GM18951 (cell line): ENCODE measurements around the gene CHIT1.

ENCODE experiments used
- POLR2A ChIP-seq: IDR thresholded peaks from 4 replicates; pipeline ENCODE4 v1.6.1; 2011; ENCODE audit warnings: mild to moderate bottlenecking; ENCODE audit not compliant: insufficient read length, insufficient read depth; ENCODE audit errors: extremely low read depth
- in situ Hi-C: fragments of 300-500 bp; cut with MboI; formaldehyde crosslinking; loops from one replicate; pipeline ENCODE4 v1.12.0; 2022; ENCODE audit warnings: low sequenced_read_pairs, mixed read lengths, inconsistent platforms; ENCODE audit not compliant: unreplicated experiment

The CHIT1 gene

DNA sequence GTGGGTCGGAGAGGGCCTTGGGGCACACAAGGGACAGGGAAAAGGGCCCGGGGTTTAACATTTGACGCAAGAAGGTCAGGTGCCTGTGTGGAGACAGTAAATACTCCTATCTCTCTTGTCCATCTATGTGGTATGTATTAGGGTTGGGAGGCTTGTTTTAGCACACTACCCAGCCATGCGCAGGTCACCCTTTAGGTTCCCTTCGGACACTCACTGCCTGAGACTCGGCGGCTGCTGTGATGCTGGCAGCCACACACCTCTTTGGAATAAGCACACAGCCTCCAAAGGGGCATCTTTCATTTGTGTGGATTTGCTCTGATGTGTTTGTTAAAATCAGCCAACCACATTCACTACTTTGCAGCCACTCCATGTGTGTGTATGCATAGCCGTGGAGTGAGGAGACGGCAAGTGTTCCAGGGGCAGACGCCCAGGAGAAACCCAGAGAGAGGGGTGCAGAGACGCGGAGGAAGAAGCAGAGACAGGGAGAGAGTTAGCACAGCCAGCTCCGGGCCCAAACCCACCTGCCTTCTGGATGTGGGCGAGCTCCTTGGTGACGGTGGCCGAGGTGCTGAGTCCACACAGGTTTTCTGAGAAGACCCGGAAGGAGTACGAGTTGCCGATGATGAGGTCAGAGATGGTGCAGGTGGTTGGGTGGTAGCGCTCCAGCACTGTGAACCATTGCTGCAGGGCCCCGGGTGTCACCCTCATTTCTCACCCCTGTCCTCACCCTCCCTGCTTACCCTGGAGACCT lies 59.5 kb downstream of the CHIT1 start:
- in situ Hi-C loops = loop anchor here (5.0 kb wide), 1 partner anchor 47 kb away; no protein-coding TSS in a partner anchor
- no peak for TF ChIP-seq POLR2A

DNA sequence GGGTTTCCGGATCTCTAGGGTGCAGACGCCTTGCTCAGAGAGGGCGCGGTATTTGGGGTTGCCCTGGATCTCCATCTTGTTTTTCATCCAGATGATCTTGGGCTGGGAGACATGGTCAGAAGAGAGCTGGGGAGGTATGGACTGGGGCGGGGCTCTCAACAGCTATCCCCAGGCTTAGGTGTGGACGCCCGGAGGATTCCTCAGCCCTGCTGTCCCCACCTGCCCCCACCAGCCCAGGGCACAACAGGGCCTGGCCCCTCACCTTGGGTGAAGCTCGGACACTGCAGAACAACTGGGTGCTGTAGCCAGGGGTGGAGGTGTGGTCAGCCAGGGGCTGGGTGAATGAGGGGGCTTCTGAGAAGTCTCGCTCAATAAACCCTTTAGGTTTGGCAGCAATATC lies 60.5 kb downstream of the CHIT1 start:
- in situ Hi-C loops = no loop called here
- TF ChIP-seq POLR2A = no peak

DNA sequence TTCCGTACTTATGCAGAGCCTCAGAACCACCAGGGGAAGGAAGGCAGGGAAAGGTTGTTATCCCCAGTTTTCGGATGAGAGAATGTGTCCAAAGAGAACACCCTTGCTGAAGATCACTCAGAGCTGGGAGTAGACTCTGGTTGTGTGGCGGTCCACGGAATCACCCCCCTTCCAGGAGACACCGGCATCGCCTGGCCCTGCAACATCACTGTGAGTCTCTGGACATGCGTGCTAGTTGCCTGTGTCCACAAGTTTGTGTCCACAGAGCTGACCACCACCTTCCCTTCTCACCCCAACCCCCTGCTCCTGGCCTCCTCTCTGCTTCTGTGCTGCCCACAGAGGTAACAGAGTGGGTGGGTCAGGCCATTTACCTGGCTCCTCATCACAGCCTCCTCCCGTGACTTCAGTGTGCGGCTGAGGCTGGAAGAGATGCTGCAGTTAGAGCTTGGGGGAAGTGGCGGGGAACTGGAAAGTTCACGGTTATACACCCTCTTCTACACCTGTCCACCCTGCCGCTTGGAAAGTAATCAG lies 61.2 kb downstream of the CHIT1 start:
- no peak for TF ChIP-seq POLR2A
- in situ Hi-C loops = no loop called here

DNA sequence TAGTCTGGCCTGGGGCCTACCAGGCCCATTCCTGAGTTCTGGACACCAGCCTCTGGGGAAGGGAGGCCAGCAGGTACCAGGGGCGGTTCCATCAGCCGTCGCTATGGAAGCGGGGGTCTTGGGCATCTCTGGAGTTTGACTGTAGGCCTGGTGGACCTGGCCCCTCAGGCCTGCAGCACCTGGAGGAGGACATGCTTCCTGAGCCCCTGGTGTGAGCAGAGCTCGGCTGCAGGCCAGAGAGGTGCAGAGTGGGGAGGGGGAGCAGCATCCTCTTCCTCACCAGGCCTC lies 61.6 kb downstream of the CHIT1 start:
- TF ChIP-seq POLR2A = no peak
- in situ Hi-C loops = no loop called here

DNA sequence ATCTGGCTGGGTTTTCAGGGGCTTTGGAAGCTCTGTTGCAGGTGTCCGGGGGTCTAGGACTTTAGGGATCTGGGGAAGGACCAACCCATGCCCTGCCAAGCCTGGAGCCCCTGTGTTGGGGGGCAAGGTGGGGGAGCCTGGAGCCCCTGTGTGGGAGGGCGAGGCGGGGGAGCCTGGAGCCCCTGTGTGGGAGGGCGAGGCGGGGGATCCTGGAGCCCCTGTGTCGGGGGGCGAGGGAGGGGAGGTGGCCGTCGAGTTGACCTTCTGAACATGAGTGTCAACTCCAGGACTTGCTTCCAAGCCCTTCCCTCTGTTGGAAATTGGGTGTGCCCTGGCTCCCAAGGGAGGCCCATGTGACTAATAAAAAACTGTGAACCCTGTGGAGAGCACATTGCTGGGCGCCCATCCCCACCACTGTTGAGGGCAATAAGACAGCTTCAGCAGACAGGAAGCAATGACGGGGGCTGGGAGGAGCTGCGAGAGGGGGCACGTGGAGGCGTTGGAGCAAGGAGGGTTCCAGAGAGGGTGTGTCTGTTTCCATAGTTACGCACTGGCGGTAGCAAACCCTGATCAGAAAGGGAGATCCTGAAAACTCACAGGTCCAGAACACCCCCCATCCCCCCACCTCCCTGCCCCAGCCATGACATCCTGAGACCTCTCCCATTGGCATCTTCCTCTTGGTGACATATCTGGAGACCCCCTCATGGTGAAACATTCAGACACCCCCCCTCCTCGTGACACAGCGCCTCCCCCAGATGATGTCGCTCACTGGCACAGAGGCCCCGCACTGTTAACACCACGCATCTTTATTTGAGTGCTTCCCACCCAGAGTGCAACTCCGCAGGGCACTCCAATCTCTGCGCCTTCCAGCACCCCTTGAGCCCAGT lies 62.2 kb downstream of the CHIT1 start:
- in situ Hi-C loops = no loop called here
- TF ChIP-seq POLR2A = no peak

DNA sequence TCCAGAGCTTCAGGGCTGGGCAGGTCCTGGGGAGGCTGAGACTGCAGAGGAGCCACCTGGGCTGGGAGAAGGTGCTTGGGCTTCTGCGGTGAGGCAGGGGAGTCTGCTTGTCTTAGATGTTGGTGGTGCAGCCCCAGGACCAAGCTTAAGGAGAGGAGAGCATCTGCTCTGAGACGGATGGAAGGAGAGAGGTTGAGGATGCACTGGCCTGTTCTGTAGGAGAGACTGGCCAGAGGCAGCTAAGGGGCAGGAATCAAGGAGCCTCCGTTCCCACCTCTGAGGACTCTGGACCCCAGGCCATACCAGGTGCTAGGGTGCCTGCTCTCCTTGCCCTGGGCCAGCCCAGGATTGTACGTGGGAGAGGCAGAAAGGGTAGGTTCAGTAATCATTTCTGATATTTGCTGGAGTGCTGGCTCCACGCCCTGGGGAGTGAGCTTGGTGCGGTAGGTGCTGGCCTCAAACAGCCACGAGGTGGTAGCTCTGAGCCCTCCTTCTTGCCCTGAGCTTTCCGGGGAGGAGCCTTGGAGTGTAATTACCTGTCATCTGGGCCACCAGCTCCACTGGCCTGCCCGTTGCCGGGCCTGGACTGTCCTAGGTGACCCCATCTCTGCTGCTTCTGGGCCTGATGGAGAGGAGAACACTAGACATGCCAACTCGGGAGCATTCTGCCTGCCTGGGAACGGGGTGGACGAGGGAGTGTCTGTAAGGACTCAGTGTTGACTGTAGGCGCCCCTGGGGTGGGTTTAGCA lies 63.1 kb downstream of the CHIT1 start:
- in situ Hi-C loops = no loop called here
- no peak for TF ChIP-seq POLR2A
